ENCODE data around the gene SPSB4.

DNA sequence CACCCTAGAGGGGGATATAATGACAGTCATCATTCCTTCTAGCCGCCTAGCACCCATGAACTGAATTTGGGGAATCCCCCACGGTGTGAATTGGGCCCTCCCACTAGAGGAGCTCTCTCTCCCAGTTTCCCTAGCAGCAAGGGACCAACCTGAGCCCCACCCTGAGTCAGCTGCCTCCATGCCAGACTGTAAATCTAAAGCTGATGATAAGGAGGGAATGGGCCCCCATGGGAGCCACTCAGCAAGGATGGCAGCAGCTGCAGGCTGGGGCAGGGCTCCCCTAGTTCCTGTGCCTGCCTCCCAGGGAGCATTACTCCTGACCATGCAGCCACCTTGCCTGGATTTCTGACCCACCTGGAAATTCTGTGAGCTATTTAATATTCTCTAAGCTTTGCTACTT lies 123.5 kb downstream of the SPSB4 start:
- TF ChIP-seq POLR2A (IDR thresholded peaks at IDR 0.05; ENCODE audit: low read depth, low read length) (no peak), NFYB (IDR thresholded peaks at IDR 0.05; ENCODE audit: insufficient read depth, low read depth, low read length) (no peak), GABPA (IDR thresholded peaks at IDR 0.05; ENCODE audit: low read depth) (no peak), ZSCAN29 (IDR thresholded peaks at IDR 0.05) (no peak), NBN (IDR thresholded peaks at IDR 0.05) (no peak), EP300 (IDR thresholded peaks at IDR 0.05; ENCODE audit: borderline replicate concordance in 1 of 2, control insufficient read depth in 1 of 2, low read depth in 2 of 2, low read length in 2 of 2) (no peak), TAF1 (IDR thresholded peaks at IDR 0.05; ENCODE audit: borderline replicate concordance, low read depth, low read length) (no peak), CREM (IDR thresholded peaks at IDR 0.05; ENCODE audit: low read depth) (no peak)
- TF ChIP-seq, protein P1, sequence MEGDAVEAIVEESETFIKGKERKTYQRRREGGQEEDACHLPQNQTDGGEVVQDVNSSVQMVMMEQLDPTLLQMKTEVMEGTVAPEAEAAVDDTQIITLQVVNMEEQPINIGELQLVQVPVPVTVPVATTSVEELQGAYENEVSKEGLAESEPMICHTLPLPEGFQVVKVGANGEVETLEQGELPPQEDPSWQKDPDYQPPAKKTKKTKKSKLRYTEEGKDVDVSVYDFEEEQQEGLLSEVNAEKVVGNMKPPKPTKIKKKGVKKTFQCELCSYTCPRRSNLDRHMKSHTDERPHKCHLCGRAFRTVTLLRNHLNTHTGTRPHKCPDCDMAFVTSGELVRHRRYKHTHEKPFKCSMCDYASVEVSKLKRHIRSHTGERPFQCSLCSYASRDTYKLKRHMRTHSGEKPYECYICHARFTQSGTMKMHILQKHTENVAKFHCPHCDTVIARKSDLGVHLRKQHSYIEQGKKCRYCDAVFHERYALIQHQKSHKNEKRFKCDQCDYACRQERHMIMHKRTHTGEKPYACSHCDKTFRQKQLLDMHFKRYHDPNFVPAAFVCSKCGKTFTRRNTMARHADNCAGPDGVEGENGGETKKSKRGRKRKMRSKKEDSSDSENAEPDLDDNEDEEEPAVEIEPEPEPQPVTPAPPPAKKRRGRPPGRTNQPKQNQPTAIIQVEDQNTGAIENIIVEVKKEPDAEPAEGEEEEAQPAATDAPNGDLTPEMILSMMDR (IDR thresholded peaks at IDR 0.05 in 2 of 3, conservative IDR thresholded peaks at IDR 0.05 in 1 of 3; ENCODE audit: control insufficient read depth in 2 of 3, extremely low read depth in 1 of 3, insufficient read depth in 1 of 3, low read depth in 3 of 3, low read length in 3 of 3): no peak
- TF ChIP-seq, protein P2, sequence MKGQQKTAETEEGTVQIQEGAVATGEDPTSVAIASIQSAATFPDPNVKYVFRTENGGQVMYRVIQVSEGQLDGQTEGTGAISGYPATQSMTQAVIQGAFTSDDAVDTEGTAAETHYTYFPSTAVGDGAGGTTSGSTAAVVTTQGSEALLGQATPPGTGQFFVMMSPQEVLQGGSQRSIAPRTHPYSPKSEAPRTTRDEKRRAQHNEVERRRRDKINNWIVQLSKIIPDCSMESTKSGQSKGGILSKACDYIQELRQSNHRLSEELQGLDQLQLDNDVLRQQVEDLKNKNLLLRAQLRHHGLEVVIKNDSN (IDR thresholded peaks at IDR 0.05; ENCODE audit: borderline replicate concordance, extremely low read length, insufficient read depth, low read depth, low read length): no peak

All from GM12878 (cell line).